ENCODE data around the gene L3HYPDH. TPM values are rescaled to one million over a fixed set of nuclear protein-coding genes. Genes with fewer than 3 reads are reported as not detected.
A peak's percentile ranks its signal among the peaks of the same experiment; 100 is the strongest.

The L3HYPDH gene
- total and polyA plus RNA-seq, 2 of the 13 experiments (the other 11 are each of a cell fraction or from before 2014, with no cell fraction given), result 30.5 to 36.6 TPM

- TF ChIP-seq KLF13 (CRISPR knock-in tag; IDR thresholded peaks at IDR 0.05), result peak; percentile 87; the same call in 1 of the 2 replicates
- TF ChIP-seq MTF2 (CRISPR knock-in tag; IDR thresholded peaks at IDR 0.05; ENCODE audit: borderline replicate concordance), result peak; percentile 68; the same call in 1 of the 2 replicates
- TF ChIP-seq EHMT2 (IDR thresholded peaks at IDR 0.05; ENCODE audit: borderline replicate concordance, low read depth, low read length), result no peak
- TF ChIP-seq HCFC1 (IDR thresholded peaks at IDR 0.05; ENCODE audit: low read depth, low read length), result no peak; the same call in 1 of the 2 replicates
- TF ChIP-seq JARID2 (CRISPR knock-in tag; IDR thresholded peaks at IDR 0.05; ENCODE audit: insufficient replicate concordance), result no peak
- no peak for TF ChIP-seq ZNF251 (CRISPR knock-in tag; IDR thresholded peaks at IDR 0.05)
- peak; percentile 84 for TF ChIP-seq ZSCAN31 (CRISPR knock-in tag; IDR thresholded peaks at IDR 0.05; ENCODE audit: low read depth)
- no peak for TF ChIP-seq FOXK2 (IDR thresholded peaks at IDR 0.05)
- peak; percentile 81; the same call in 1 of the 2 replicates for TF ChIP-seq MXD4 (CRISPR knock-in tag; IDR thresholded peaks at IDR 0.05)
- TF ChIP-seq ZNF138 (CRISPR knock-in tag; IDR thresholded peaks at IDR 0.05; ENCODE audit: low read depth), result peak; percentile 72
- TF ChIP-seq MLLT10 (CRISPR knock-in tag; IDR thresholded peaks at IDR 0.05), result no peak
- TF ChIP-seq HOXD1 (CRISPR knock-in tag; IDR thresholded peaks at IDR 0.05), result peak; percentile 90; the same call in 1 of the 2 replicates
- TF ChIP-seq EED (CRISPR knock-in tag; IDR thresholded peaks at IDR 0.05), result no peak; the same call in none of the 2 replicates
- TF ChIP-seq MYPOP (CRISPR knock-in tag; IDR thresholded peaks at IDR 0.05), result peak; percentile 87; the same call in 1 of the 2 replicates
- peak; percentile 95 for TF ChIP-seq ZNF253 (CRISPR knock-in tag; IDR thresholded peaks at IDR 0.05; ENCODE audit: borderline replicate concordance)
- TF ChIP-seq ZNF567 (CRISPR knock-in tag; IDR thresholded peaks at IDR 0.05; ENCODE audit: borderline replicate concordance), result 0 out of 2 replicates have a peak, but pooled peaks have one; percentile 83
- TF ChIP-seq MXI1 (IDR thresholded peaks at IDR 0.05; ENCODE audit: borderline replicate concordance, low read depth, low read length), result peak; percentile 74; the same call in 2 of the 3 replicates
- TF ChIP-seq NBN (conservative IDR thresholded peaks at IDR 0.05), result no peak
- TF ChIP-seq ZFAT (CRISPR knock-in tag; conservative IDR thresholded peaks at IDR 0.05), result peak; percentile 92
- TF ChIP-seq STAT5B (CRISPR knock-in tag; IDR thresholded peaks at IDR 0.05), result no peak; the same call in 1 of the 2 replicates
- TF ChIP-seq TCF7L2 (IDR thresholded peaks at IDR 0.05; ENCODE audit: low read depth, low read length), result no peak
- TF ChIP-seq TCF12 (IDR thresholded peaks at IDR 0.05), result no peak
- TF ChIP-seq TCF12 (CRISPR knock-in tag; IDR thresholded peaks at IDR 0.05), result peak; percentile 69; the same call in 1 of the 2 replicates
- TF ChIP-seq ATF1 (CRISPR knock-in tag; IDR thresholded peaks at IDR 0.05), result no peak
- TF ChIP-seq ETS1 (CRISPR knock-in tag; IDR thresholded peaks at IDR 0.05), result peak; percentile 98; the same call in 1 of the 2 replicates
- TF ChIP-seq ZNF34 (CRISPR knock-in tag; IDR thresholded peaks at IDR 0.05; ENCODE audit: borderline replicate concordance), result no peak
- TF ChIP-seq SP2 (CRISPR knock-in tag; IDR thresholded peaks at IDR 0.05), result peak; percentile 67; the same call in 1 of the 2 replicates
- TF ChIP-seq ZNF382 (CRISPR knock-in tag; IDR thresholded peaks at IDR 0.05; ENCODE audit: borderline replicate concordance), result no peak
- peak; percentile 99 for TF ChIP-seq RBFOX2 (IDR thresholded peaks at IDR 0.05; ENCODE audit: low read depth, low read length)
- 0 out of 2 replicates have a peak, but pooled peaks have one; percentile 76 for TF ChIP-seq ZNF850 (CRISPR knock-in tag; conservative IDR thresholded peaks at IDR 0.05)
Observed at GRCh38 chr14:59483819-59484638, at the start of gene L3HYPDH, which contains the start of gene JKAMP (continued).
